GM18873 (cell line): Measurements from ENCODE around the gene TGFBR3L.

Experiments
- ATAC-seq: cut with Tn5 transposase; IDR thresholded peaks from one replicate; pipeline ENCODE4 v1.9.1; 2021; ENCODE audit warnings: mild to moderate bottlenecking, moderate library complexity, moderate number of reproducible peaks; ENCODE audit not compliant: unreplicated experiment, low FRiP score

The TGFBR3L gene

GRCh38 chr19:7914598-7915045 lies at the start of gene TGFBR3L:
TSS of gene TGFBR3L (plus strand) at chr19:7914830.
- ATAC-seq = no peak

DNA sequence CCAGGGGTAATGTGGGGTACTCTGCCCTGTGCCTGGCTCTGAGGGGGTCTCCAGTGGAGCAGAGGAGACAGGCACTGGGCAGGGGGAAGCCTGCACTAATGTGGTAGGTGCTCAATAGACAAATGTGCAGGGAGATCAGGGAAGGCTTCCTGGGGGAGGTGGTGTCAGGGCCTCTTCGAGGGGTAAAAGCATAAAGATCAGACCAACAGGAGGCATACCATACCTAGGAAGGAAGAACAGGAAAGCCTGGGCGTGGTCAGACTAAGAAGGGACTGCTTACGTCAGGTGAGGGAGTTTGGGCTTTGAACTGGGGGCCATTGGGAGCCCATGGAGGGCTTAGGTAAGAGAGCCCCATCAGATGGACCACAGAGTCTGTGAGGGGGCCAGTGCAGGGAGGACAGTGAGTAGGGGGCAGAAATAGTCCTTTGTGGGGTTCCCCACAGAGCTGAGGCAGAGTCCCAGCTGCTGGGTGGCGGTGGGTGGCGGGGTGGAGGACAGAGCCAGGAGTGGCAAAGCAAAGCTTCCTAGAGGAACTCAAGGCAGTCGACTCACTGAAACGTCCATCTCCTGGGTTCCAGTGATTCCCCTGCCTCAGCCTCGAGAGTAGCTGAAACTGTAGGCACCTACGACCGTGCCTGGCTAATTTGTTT lies 49.2 kb upstream of the TGFBR3L start:
- no peak for ATAC-seq

- ATAC-seq = no peak
Measured at GRCh38 chr19:7866399-7867091, 48.1 kb upstream of the TGFBR3L start.

DNA sequence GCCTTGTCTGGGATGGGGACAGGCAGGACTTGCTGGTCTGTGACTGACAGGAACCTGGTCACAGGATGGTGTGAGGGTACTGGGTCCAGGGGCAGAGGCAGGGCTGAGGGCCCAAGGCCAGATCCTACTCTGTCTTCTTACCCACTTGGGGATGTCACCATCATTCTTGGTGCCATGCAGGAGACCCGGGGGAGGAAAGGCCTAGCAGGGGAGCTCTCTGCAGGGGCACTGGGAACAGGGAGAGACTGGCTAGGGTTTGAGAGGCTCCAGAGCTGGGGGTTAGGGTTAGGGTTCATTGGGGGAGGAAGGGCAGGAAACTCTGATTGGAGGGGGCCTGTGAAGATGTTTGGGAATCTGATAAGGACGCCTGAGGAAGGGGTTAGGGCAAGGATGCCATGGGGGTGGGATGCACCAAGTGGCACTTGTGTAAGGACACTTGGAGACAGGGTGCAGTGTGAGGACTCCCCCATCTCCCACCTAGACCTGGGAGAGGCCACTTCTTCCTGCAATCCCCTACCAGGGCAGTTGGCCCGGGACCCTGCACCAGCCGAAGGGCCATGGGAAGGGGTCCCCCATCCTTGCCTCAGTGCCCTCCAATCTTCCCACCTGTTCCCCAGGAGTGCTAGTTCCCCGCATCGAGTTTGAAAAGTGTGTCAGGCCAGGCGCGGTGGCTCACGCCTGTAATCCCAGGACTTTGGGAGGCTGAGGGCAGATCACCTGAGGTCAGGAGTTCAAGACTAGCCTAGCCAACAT lies 47.4 kb upstream of the TGFBR3L start:
- ATAC-seq = no peak

- no peak for ATAC-seq
Measured at GRCh38 chr19:7868326-7868670, 46.3 kb upstream of the TGFBR3L start.

DNA sequence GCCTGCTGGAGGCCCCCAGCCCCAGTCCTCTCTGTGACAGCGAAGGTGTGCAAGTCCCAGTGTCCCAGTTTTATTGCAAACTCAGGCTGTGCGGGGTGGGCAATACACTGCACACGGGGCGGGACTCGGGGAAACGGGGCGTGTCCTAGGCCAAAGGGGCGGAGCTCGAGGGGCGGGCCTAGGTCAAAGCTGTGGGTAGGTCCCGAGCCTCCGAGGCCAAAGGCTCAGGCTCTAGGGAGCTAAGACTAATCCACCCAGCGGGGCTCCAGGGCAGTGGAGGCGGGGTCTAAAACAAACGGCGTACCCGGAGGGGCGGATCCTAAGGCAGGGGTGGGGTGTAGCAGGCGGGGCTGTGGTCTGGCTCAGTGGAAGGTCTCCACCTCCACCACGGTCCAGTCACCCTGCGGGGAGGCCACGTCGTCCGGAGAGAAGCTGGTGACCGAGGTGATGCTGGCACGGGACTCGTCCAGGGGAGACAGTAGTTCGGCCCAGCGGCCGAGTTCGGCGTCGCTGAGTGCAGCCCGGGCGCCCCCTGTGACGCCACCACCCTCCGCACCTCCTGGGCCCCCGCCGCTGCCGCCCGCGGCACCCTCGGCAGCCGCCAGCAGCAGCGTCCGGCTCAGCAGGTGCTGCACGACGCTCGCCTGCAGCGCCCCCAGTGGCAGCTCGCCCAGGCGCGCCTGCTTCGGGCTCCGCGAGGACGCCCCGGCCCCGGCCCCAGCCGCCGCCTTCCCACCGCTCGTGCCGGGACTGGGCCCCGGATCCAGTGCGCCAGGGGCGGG lies 45.8 kb upstream of the TGFBR3L start:
- peak; percentile 43 for ATAC-seq

GRCh38 chr19:7869453-7869909 lies 45.1 kb upstream of the TGFBR3L start:
- ATAC-seq = peak; percentile 44

- ATAC-seq = no peak
Measured at GRCh38 chr19:7869910-7870511, 44.6 kb upstream of the TGFBR3L start.

- no peak for ATAC-seq
Measured at GRCh38 chr19:7870571-7871436, 43.8 kb upstream of the TGFBR3L start.

DNA sequence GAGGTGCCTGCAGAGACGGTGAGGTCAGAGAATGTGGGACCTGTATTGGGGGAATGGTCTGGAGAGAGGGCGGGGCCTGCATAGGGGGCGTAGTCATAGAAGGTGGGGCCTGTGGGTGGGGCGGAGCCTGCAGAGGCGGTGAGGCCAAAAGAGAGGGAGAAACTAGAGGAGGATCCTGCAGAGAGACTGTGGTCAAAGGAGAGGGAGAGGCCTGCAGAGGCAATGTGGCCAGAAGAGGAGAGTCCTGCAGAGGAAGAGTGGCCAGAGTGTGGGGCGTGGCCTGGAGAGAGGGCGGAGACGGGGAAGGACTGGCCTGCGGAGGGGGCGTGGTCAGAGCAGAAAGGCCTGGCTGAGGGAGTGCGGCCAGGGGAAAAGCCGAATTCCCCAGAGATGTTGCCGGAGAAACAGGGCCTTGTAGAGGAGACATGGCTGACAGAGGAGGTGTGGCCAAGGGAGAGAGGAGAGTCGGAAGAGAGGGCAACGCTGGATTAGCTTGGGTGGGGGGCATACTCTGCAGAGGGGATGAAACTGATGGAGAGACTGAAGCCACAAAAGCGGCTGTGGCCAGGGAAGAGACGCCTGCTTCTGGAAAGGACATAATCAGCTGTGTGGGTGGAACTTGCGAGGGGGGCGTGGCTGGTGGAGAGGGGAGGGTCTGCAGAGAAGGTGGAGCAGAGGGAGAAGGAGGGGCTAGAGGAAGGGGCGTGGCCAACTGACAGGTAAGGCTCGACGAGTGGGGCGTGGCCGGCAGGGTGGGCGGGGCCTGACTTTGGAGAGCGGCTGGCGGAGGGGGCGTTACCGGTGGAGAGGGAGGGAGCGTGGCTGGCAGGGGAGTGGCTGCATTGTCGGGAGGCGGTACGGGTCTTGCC lies 43.0 kb upstream of the TGFBR3L start:
- no peak for ATAC-seq

GRCh38 chr19:7872306-7873204 lies 42.1 kb upstream of the TGFBR3L start:
- no peak for ATAC-seq

- no peak for ATAC-seq
Measured at GRCh38 chr19:7873304-7874075, 41.1 kb upstream of the TGFBR3L start.

- ATAC-seq = no peak
Measured at GRCh38 chr19:7874076-7874896, 40.3 kb upstream of the TGFBR3L start, which contains the start of gene PRR36. TSS of gene PRR36 (minus strand) at chr19:7874390. CDS start at chr19:7873689, 701 bp downstream.

- no peak for ATAC-seq
Measured at GRCh38 chr19:7874897-7875273, 39.7 kb upstream of the TGFBR3L start.

DNA sequence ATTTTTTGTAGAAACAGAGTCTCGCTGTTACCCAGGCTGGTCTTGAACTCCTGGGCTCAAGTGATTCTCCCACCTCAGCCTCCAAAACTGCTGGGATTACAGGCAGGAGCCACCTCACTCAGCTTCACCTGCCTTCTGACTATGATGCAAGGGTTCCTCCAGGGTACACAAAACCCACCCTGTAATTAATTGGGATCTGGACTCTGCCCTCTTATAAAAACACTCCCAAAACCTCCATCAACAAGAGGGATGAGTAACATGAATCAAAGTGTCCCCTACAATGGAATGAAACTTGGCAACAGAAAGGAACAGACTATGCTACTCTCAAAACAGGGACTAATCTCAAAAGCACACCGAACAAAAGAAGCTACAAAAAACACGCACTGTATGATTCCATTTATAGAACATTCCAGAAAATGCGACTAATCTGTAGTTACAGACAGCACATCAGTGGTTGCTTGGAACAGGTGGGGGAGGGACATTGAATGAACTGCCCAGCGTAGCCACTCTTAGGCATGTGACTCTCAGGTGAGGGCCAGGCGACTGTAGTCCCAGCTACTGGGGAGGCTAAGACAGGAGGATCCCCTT lies 37.3 kb upstream of the TGFBR3L start:
- no peak for ATAC-seq
